RWPE1 (cell line): Measurements from ENCODE around the gene OMP.
A peak's percentile ranks its signal among the peaks of the same experiment; 100 is the strongest.

Source experiments
- CTCF ChIA-PET: fragments of 350-600 bp; sonication (Branson Sonifier 250); formaldehyde crosslinking; extraction: SDS; loops from one replicate; lab custom pipeline; 2021; lab: Yijun Ruan, JAX
- POLR2A ChIA-PET: fragments of 400-600 bp; formaldehyde crosslinking; extraction: SDS; loops from one replicate; lab custom pipeline; 2020; ENCODE audit warnings: antibody characterized with exemption; ENCODE audit not compliant: low non-redundant PET; lab: Yijun Ruan, JAX
- DNase-seq: peaks from one replicate; pipeline ENCODE4 v3.0.0; 2012; ENCODE audit warnings: low spot score
- H3K27ac ChIP-seq: fragments of 450-650 bp; 2 replicates; pipeline ENCODE4 v1.5.1; 2017
- TF ChIP-seq, protein P1 (sequence below): fragments of 450-650 bp; conservative IDR thresholded peaks from 2 replicates; pipeline ENCODE4 v1.5.1; 2017; ENCODE audit warnings: low read depth, mild to moderate bottlenecking

Gene OMP

DNA sequence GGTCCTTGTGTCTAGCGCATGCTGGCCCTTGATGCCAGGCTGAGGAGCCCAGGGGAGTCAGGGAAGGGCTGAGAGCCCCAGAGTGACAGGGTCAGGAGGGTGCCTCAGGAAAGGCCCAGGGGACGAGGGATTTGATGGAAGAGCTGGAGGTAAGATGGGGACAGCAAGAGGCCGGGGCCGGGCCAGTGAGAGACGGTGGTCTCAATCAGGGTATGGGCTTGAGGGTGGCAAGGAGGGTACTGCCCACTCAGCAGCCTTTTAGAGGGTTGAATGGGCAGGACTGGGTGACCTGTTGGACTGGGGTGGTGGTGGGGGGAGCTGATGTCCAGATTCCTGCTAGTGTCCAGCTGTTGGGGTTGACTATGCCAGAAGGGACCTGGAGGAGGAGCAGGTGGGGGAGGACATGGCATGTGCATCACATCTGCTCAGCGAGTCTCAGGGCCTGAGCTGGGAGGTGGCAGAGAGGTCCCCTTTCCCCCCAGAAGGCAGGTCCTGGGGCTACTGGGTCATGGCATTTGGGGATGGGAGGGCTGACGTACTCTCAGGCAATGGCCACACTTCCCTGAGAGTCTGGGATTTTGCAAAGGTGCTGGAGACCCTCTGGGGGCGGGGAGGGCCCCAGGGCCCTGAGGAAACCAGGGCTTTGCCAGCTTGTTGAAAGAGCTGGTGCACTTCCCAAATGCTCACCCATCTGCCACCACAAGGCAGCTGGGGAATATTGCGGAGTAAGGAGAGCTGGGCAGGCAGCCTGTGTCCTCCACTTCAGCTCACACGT, 43.8 kb downstream of the OMP start:
- POLR2A ChIA-PET, result no interaction called here
- CTCF ChIA-PET, result interaction anchor here (0.6 to 1.8 kb wide), 2 partner anchors 19 to 50 kb away, joined by 4 to 10 read pairs; partner anchors contain the start of gene MYO7A
- TF ChIP-seq, protein P1, sequence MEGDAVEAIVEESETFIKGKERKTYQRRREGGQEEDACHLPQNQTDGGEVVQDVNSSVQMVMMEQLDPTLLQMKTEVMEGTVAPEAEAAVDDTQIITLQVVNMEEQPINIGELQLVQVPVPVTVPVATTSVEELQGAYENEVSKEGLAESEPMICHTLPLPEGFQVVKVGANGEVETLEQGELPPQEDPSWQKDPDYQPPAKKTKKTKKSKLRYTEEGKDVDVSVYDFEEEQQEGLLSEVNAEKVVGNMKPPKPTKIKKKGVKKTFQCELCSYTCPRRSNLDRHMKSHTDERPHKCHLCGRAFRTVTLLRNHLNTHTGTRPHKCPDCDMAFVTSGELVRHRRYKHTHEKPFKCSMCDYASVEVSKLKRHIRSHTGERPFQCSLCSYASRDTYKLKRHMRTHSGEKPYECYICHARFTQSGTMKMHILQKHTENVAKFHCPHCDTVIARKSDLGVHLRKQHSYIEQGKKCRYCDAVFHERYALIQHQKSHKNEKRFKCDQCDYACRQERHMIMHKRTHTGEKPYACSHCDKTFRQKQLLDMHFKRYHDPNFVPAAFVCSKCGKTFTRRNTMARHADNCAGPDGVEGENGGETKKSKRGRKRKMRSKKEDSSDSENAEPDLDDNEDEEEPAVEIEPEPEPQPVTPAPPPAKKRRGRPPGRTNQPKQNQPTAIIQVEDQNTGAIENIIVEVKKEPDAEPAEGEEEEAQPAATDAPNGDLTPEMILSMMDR, result no peak
- no peak overlapping the region for H3K27ac ChIP-seq
- no peak for DNase-seq

DNA sequence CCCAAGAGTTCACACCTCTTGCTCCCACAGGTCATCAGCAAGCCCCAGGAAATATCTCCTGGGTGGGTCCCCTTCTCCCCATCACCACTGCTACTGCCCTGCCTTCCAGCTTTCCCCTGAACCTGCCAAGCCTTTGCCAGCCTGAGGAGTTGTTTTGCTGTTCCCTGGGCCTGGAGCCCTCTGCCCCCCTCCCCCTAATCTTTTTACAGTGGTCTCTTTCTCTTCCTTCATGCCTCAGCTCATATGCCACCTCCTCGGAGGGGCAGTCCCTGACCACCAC, 44.3 kb downstream of the OMP start:
- H3K27ac ChIP-seq, result no peak overlapping the region
- POLR2A ChIA-PET, result no interaction called here
- TF ChIP-seq, protein P1, result no peak
- CTCF ChIA-PET, result interaction anchor here (0.6 to 1.8 kb wide), 2 partner anchors 20 to 51 kb away, joined by 4 to 10 read pairs; partner anchors contain the start of gene MYO7A
- no peak for DNase-seq

DNA sequence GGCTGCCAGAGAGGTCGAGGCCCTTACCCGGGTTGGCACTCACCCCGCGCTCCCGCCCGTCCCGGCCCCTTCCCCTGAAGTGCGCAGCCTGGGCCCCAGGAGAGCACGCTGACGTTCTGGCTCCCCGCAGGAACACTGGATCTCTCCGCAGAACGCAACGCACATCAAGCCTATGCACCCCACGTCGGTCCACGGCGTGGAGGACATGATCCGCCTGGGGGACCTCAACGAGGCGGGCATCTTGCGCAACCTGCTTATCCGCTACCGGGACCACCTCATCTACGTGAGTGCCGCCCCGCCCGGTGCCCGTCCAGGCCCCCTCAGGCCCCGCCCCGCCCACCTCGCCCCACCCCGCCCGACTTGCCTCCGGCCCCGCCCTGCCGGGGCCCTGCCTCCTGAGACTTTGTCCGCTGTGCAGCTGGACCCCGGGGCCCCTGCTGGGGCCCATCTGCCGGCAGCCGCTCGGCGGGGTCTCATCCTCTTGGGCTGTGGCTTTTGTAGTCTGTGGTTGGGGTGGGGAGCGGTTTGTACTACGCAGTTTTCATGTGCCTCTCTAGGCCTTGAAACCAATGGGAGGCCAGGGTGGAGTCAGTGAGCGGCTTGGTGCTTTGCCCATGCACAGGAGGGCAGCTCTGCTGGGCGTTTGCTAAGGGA, 45.2 kb downstream of the OMP start:
- CTCF ChIA-PET, result interaction anchor here (0.6 to 1.8 kb wide), 2 partner anchors 21 to 35 kb away, joined by 3 to 10 read pairs; partner anchors contain the start of gene MYO7A
- POLR2A ChIA-PET, result no interaction called here
- no peak overlapping the region for H3K27ac ChIP-seq
- TF ChIP-seq, protein P1, result no peak
- peak; percentile 22 for DNase-seq

DNA sequence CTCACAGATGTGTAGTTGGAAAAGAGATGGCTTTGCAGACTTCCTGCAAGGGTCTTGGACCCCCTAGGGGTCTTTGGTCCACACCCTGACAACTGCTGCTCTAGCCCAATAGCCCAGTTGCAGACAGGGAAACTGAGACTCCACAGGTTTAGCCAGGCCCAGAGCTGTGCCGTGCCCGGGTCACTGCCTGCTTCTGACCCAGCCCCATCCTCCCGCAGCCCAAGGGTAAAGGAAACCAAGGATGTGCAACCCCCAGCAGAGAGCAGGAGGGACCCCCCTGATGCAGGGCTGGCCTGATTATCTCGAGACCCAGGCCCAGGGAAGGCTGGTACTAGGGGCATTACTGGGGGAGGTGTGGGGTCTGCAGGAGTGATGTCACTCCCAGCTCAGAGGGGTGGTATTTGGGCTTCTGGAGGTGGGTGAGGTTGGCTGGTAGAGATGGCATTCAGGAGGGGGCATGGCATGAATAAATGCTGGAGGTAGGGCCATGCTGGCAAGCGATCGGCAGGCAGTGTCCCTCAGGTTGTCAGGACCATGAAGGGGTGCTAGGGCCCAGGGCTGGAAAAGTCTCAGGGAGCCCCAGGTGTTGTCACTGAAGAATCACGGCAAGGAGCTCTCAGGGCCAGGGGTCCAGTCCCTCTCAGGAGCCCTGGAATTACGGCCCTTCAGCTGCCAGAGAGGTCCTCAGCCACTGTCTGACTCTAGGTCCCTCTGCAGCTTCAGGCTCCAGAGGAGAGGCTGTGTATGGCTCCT, 46.5 kb downstream of the OMP start:
- no peak overlapping the region for H3K27ac ChIP-seq
- ChIA-PET POLR2A (no interaction called here), CTCF (no interaction called here)
- no peak for DNase-seq
- TF ChIP-seq, protein P1, result no peak

DNA sequence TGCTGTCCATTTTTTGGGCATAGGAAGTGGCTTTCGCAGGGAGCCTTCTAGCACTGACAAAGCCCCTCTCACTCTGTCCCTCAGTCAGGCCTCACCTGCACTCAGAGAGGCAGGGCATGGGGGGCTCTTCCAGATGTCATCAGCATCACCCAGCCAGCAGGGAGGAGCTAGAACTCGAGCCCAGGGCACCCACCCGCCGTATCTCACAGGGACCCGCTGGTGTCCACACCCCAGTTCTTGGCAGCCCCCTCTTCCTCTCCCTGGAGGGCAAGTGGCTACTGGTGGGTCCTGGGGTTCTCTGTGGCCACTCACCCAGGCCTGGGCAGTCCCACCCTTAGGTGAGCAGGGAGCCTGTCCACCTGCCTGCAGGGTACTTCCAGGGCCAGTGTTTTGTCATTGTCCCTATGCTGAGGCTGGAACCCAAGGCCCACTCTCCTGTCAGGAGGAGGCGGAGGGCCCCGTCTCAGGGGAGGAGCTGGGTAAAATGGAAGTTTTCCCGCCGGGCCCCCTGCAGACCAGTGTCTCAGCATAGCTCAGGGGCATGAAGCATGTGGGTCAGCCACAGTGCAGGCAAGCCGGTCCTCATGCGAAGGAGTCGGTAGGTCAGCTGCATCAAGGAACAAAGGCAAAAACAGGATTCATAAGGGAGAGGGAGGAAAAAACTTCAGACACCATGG, 47.2 kb downstream of the OMP start:
- DNase-seq, result no peak
- ChIA-PET POLR2A (no interaction called here), CTCF (interaction anchor here (0.6 to 0.8 kb wide), 2 partner anchors 23 to 43 kb away, joined by 3 to 6 read pairs; no protein-coding TSS in a partner anchor)
- H3K27ac ChIP-seq, result no peak overlapping the region
- TF ChIP-seq, protein P1, result no peak

DNA sequence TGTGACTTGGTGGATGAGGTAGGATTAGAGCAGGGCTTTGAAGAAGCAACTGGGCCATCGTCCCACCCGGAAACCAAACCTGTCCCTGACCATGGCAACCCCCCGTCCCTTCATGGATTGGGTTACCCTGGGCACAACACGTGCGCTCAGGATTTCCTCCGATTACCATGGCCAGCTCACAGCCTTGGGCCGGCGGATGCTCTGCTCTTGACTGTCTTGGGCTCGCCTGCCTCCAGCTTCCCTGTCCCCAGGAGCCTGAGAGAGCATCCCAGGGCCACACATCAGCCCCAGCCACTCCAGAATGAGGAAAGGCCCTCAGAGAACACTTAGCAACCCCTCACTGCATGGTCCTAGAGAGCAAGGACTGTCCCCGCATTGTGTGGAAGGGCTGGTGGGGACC, 48.2 kb downstream of the OMP start:
- no peak for DNase-seq
- TF ChIP-seq, protein P1, result no peak
- POLR2A ChIA-PET, result no interaction called here
- CTCF ChIA-PET, result interaction anchor here (0.8 kb wide), 1 partner anchor 24 kb away, joined by 3 read pairs; no protein-coding TSS in a partner anchor
- no peak overlapping the region for H3K27ac ChIP-seq
